Measurements from ENCODE around the gene GSC.
"Not testable (repeated sequence)": the region's sequence is repeated elsewhere in the genome, so short reads cannot be mapped to it uniquely, and the experiment has no call there.

The GSC gene

GRCh38 chr14:94769391-94770250 lies at the start of gene GSC:
TSS of gene GSC (minus strand) at chr14:94770113. CDS start at chr14:94770015, 98 bp downstream.
- no peak for DNase-seq (ENCODE audit: low read depth in 2 of 2)

GRCh38 chr14:94819531-94819930 lies 49.6 kb upstream of the GSC start:
- DNase-seq (ENCODE audit: low read depth in 2 of 2) = no peak

- no peak for DNase-seq (ENCODE audit: low read depth in 2 of 2)
These were observed 46.2 kb upstream of the GSC start for GRCh38 chr14:94816113-94816512.

GRCh38 chr14:94805680-94806288 lies 35.9 kb upstream of the GSC start:
- DNase-seq (ENCODE audit: low read depth in 2 of 2) = no peak

GRCh38 chr14:94801225-94801624 lies 31.3 kb upstream of the GSC start:
- no peak for DNase-seq (ENCODE audit: low read depth in 2 of 2)

- DNase-seq (ENCODE audit: low read depth in 2 of 2) = not testable (repeated sequence)
These were observed 30.9 kb upstream of the GSC start for GRCh38 chr14:94800764-94801163.

GRCh38 chr14:94797887-94798286 lies 28.0 kb upstream of the GSC start:
- no peak for DNase-seq (ENCODE audit: low read depth in 2 of 2)

- no peak for DNase-seq (ENCODE audit: low read depth in 2 of 2)
These were observed 26.4 kb upstream of the GSC start for GRCh38 chr14:94796278-94796677.

GRCh38 chr14:94795372-94795771 lies 25.5 kb upstream of the GSC start:
- DNase-seq (ENCODE audit: low read depth in 2 of 2) = no peak

- DNase-seq (ENCODE audit: low read depth in 2 of 2) = no peak
These were observed 24.0 kb upstream of the GSC start for GRCh38 chr14:94793901-94794300.

GRCh38 chr14:94787655-94788054 lies 17.7 kb upstream of the GSC start:
- DNase-seq (ENCODE audit: low read depth in 2 of 2) = no peak

- no peak for DNase-seq (ENCODE audit: low read depth in 2 of 2)
These were observed 17.2 kb upstream of the GSC start for GRCh38 chr14:94787092-94787491.

GRCh38 chr14:94780536-94781399 lies 10.9 kb upstream of the GSC start:
- DNase-seq (ENCODE audit: low read depth in 2 of 2) = no peak

- DNase-seq (ENCODE audit: low read depth in 2 of 2) = no peak
These were observed 9.8 kb upstream of the GSC start for GRCh38 chr14:94779713-94780112.

- no peak for DNase-seq (ENCODE audit: low read depth in 2 of 2)
These were observed 5.9 kb upstream of the GSC start for GRCh38 chr14:94775871-94776210.

GRCh38 chr14:94775091-94775870 lies 5.4 kb upstream of the GSC start:
- DNase-seq (ENCODE audit: low read depth in 2 of 2) = no peak

GRCh38 chr14:94774344-94775090 lies 4.6 kb upstream of the GSC start:
- DNase-seq (ENCODE audit: low read depth in 2 of 2) = no peak

- DNase-seq (ENCODE audit: low read depth in 2 of 2) = no peak
These were observed 3.9 kb upstream of the GSC start for GRCh38 chr14:94773655-94774343.

GRCh38 chr14:94773061-94773648 lies 3.2 kb upstream of the GSC start:
- DNase-seq (ENCODE audit: low read depth in 2 of 2) = no peak

- DNase-seq (ENCODE audit: low read depth in 2 of 2) = no peak
These were observed 2.6 kb upstream of the GSC start for GRCh38 chr14:94772548-94772947.
